Iris pigment epithelial cell (primary cell): ENCODE data around the gene RPUSD1.
A peak's percentile ranks its signal among the peaks of the same experiment; 100 is the strongest.
"Not testable (repeated sequence)": the region's sequence is repeated elsewhere in the genome, so short reads cannot be mapped to it uniquely, and the experiment has no call there.

Experiments used
- DNase-seq: peaks from one replicate; pipeline ENCODE4 v3.0.0-alpha.2; 2011; ENCODE audit warnings: low read depth

RPUSD1 gene

DNA sequence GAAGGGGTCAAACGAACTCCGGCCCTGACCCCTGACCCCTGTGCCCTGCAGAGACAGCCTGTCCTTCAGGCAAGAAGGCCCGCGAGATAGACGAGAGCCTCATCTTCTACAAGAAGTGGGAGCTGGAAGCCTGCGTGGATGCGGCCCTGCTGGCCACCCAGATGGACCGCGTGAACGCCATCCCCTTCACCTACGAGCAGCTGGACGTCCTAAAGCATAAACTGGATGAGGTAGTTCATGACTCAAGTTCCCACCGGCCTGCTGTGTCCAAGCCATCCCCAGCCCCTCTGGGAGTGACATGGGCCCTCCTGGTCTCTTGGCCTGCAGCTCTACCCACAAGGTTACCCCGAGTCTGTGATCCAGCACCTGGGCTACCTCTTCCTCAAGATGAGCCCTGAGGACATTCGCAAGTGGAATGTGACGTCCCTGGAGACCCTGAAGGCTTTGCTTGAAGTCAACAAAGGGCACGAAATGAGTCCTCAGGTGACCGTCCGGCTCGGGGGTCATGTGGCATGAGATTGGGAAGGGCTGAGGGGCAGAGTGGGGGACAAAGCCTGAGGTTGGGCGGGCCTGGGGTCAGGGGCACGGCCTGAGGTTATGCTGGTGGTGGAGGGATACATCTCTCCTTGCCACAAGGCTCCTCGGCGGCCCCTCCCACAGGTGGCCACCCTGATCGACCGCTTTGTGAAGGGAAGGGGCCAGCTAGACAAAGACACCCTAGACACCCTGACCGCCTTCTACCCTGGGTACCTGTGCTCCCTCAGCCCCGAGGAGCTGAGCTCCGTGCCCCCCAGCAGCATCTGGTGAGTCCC lies 22.0 kb downstream of the RPUSD1 start:
- no peak for DNase-seq

- DNase-seq: no peak
Measured at GRCh38 chr16:765488-765865, 22.7 kb downstream of the RPUSD1 start.

- DNase-seq: no peak
Measured at GRCh38 chr16:764848-765487, 23.2 kb downstream of the RPUSD1 start.

- no peak for DNase-seq
Measured at GRCh38 chr16:764184-764750, 23.9 kb downstream of the RPUSD1 start.

- no peak for DNase-seq
Measured at GRCh38 chr16:763369-764183, 24.6 kb downstream of the RPUSD1 start.

- DNase-seq: no peak
Measured at GRCh38 chr16:762595-763268, 25.4 kb downstream of the RPUSD1 start.

GRCh38 chr16:761625-762513 lies 26.3 kb downstream of the RPUSD1 start:
- no peak for DNase-seq

- DNase-seq: no peak
Measured at GRCh38 chr16:760545-761343, 27.4 kb downstream of the RPUSD1 start, which contains the start of gene MSLN. MSLN (plus strand) TSS chr16:760734; CDS start chr16:762681, 1,947 bp downstream.

DNA sequence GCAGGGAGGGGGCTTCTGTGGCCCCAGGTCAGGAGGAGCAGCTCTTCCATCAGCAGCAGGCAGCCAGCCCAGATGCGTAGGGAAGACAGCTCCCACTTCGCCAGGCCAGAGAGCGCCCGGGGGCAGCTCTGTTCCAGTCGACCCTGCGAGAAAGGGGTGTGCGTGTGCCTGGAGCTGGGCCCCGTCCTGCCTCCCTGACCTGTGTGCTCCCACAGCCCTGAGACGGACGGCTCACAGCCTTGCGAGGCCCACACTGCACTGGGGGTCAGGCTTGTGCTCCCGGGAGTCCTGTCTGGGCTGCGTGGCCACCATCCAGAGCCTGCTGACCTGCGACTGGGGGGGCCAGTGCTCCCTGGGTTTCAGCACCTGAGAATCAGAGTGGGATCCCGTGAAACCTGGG lies 28.1 kb downstream of the RPUSD1 start:
- DNase-seq: no peak

DNA sequence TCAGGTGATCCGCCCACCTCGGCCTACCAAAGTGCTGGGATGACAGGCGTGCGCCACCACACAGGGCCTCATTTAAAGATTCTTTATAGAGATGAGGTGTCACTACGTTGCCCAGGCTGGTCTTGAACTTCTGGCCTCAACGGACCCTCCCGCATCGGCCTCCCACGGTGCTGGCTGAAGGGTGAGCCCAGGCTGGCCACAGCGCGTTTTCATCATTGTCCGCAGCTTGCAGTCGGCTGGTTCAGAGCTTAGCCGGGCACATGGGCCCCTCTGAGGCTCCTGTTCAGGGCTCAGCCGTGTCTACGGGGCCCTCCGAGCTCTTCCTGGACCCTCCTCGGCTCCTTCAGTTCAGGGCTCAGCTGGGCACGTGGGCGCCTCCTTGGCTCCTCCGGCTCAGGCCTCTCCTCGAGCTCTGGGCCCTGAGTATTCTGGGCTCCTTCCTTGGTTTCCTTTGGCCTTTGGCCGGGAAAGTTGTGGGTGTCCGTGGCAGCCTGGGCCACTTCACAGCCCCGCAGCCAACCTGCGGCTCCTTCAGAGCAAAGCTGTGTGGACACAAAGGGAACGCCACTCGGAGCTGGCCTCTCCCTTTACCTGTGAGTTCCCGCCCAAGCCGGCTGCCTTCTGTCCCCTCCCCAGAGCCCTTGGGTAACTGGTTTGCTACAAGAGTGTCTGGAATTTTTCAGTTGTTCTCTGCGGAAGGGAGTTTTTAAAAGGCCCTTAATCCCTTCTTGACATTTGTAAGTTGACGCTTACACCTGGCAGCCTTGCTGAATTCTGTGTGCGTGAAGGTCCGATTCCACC lies 28.9 kb downstream of the RPUSD1 start:
- DNase-seq: no peak

DNA sequence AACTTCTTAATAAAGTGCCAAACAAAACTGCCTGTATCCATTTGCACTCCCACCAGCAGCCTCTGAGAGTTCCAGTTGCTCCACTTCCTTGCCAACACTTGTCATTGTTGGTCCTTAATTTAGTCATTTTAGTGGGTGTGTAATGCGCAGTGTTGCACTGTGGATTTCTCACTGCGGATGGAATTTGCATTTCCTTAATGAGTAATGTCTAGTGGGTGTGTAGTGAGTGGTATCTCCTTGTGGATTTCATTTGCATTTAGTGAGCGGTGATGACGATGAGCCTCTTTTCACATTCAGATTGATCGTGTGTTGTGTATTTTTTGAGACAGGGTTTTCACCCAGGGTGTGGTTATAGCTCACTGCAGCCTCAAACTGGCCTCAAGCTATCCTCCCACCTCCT lies 31.8 kb downstream of the RPUSD1 start:
- DNase-seq: no peak

- no peak for DNase-seq
Measured at GRCh38 chr16:754656-755055, 33.5 kb downstream of the RPUSD1 start.

DNA sequence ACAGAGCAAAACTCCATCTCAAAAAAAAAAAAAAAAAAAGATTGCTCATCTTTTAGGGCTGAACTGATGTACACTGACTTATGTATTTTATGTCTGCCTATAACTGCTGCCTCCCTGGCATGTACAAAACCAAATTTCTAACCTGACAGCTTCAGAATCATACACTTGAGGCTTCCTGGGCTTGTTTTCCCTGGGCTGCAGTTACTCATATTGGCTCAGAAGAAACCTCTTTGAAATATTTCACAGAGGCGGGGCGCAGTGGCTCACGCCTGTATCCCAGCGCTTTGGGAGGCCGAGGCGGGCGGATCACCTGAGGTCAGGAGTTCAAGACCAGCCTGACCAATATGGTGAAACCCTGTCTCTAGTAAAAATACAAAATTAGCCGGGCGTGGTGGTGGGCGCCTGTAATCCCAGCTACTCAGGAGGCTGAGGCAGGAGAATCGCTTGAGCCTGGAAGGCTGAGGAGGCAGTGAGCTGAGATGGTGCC lies 34.0 kb downstream of the RPUSD1 start:
- not testable (repeated sequence) for DNase-seq

DNA sequence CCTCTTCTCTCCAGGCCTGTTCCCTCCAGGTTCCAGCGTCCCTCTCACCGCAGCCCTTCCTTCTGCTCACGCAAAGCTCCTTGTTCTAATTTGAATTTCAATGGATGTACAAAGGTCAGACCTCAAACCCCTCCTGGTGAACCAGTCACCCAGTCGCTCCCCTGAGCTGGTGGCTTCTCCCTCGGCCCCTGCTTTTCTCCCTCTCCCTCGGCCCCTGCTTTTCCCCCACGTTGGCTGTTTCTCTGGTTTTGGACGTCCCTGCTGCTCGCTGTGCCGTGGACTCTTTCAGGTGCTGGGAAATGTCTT lies 36.2 kb downstream of the RPUSD1 start:
- DNase-seq: no peak

DNA sequence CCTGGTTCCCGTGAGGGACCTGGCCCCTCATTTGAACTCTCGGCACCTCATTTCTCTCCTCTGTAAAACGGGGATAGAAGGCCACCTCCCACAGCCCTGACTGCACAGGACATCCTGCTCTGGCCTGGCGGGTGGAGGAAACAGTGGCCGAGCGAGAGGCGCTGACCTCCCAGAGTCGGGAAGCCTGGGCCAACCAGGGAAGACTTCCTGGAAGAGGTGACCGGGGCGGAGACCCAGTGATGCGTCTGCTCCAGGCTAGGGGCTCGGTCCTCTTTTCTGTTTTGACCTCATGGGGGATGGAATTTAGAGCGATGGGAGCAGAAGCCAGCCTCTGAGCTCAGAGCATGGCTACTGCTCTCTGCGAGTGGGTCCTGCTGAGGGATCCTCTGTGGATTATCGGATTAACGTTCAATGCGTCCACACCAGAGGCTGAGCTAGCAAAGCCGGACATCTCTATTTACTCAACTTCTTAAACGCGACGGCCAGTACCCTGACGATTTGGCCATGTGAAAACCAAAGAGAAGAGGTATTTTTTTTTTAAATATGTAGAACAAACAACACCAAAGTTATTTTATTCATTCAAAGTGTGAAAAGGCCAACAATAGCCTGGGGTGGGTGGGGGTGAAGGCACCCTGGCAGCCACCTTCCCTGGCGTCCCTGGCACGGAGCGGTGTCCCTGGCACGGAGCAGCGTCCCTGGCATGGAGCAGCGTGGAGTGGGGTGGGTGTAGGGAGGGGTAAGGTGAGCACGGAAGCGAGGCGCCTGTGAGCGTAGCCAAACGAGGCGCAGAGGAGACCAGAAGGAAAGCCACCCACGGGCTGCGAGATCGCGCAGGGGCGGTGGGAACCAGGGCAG lies 36.8 kb downstream of the RPUSD1 start:
- no peak for DNase-seq

- no peak for DNase-seq
Measured at GRCh38 chr16:750485-750884, 37.7 kb downstream of the RPUSD1 start.

DNA sequence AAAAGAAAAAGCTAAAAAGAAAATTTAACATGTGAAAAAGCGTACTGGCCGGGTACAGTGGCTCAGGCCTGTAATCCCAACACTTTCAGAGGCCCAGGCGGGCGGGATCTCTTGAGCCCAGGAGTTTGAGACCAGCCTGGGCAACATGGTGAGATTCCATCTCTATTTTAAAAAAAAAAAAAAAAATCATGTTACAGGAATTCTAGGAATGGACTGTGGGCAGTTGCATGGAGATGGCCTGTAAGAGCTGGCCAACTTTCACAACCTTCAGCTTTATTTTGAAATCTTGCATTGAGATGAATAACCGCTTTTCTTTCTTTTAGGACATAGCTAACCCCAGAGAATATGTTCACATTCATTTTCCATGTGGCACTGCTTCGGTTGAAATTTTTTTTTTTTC lies 39.2 kb downstream of the RPUSD1 start:
- DNase-seq: peak; percentile 78
